Cardiac muscle cell (in vitro differentiated cells and primary cell): ENCODE measurements around the gene DPF3. TPM values are rescaled to one million over a fixed set of nuclear protein-coding genes. Genes with fewer than 3 reads are reported as not detected.

Experiments
- DNase-seq, 2 donors: peaks; one replicate each; pipeline versions ENCODE4 v3.0.0 to v3.0.0-alpha.2; 2010 to 2017; ENCODE audit warnings: low read depth in 1 of 2, low spot score in 1 of 2
- H3K27ac ChIP-seq: fragments of 200-600 bp; sonication (generic); 2 replicates; pipeline ENCODE4 v1.5.1; 2016
- H3K27me3 ChIP-seq: fragments of 200-600 bp; sonication (generic); 2 replicates; pipeline ENCODE4 v1.6.0; 2016; ENCODE audit warnings: control low read depth
- H3K36me3 ChIP-seq: fragments of 200-600 bp; sonication (generic); 2 replicates; pipeline ENCODE4 v1.5.1; 2016; ENCODE audit warnings: control low read depth
- H3K4me1 ChIP-seq: fragments of 200-600 bp; sonication (generic); 2 replicates; pipeline ENCODE4 v1.8.1; 2017; ENCODE audit warnings: low read depth, mild to moderate bottlenecking, mixed run types
- H3K4me3 ChIP-seq: fragments of 200-600 bp; sonication (generic); 2 replicates; pipeline ENCODE4 v1.5.1; 2016; ENCODE audit warnings: mild to moderate bottlenecking
- H3K9me3 ChIP-seq: fragments of 200-600 bp; sonication (generic); 2 replicates; pipeline ENCODE4 v1.5.1; 2017; ENCODE audit warnings: low read depth, mild to moderate bottlenecking, control low read depth
- CTCF ChIP-seq: IDR thresholded peaks from 2 replicates; pipeline ENCODE4 v1.5.1; 2012; ENCODE audit warnings: low read depth, mild to moderate bottlenecking, low read length
- polyA plus RNA-seq: library from polyadenylated mRNA; unstranded; fragments of >200 nt; fragmentation: Nextera tagmentation; extraction: Ambion mirVana; gene quantifications from 2 replicates; pipeline ENCODE4 v1.2.1, GENCODE V29; 2016
- total RNA-seq: library from RNA; depleted of rRNA; stranded (reverse); fragments of >200 nt; gene quantifications from 2 replicates; pipeline ENCODE4 v1.2.3, GENCODE V29; 2016

The DPF3 gene
- total and polyA plus RNA-seq, 2 experiments from 2014 or later: 25.9 to 84.8 TPM

- H3K4me3 ChIP-seq: no peak overlapping the region
- TF ChIP-seq CTCF: no peak
These were observed 241.7 kb downstream of the DPF3 start for GRCh38 chr14:72652179-72652578.

GRCh38 chr14:72651714-72652113, 242.2 kb downstream of the DPF3 start:
- Histone ChIP-seq H3K36me3 (no peaks in the 10 kb centered on the region), H3K4me1 (peaks cover 15% of the 10 kb centered on the region), H3K9me3 (no peaks in the 10 kb centered on the region), H3K4me3 (no peak overlapping the region), H3K27me3 (no peaks in the 10 kb centered on the region), H3K27ac (no peak overlapping the region)
- no peak for DNase-seq
- TF ChIP-seq CTCF: no peak

More at GRCh38 chr14:72652179-72652578, 241.7 kb downstream of the DPF3 start:
- no peak for DNase-seq
- H3K36me3 ChIP-seq: no peaks in the 10 kb centered on the region
- H3K9me3 ChIP-seq: no peaks in the 10 kb centered on the region
- H3K27me3 ChIP-seq: no peaks in the 10 kb centered on the region
- H3K27ac ChIP-seq: no peak overlapping the region
- H3K4me1 ChIP-seq: peaks cover 15% of the 10 kb centered on the region

- no peaks in the 10 kb centered on the region for H3K36me3 ChIP-seq
- TF ChIP-seq CTCF: no peak
- H3K4me3 ChIP-seq: no peak overlapping the region
- no peak overlapping the region for H3K27ac ChIP-seq
- no peaks in the 10 kb centered on the region for H3K9me3 ChIP-seq
- DNase-seq: peak; percentile 36 to 56
- peaks cover 15% of the 10 kb centered on the region for H3K4me1 ChIP-seq
- no peaks in the 10 kb centered on the region for H3K27me3 ChIP-seq
These were observed 242.8 kb downstream of the DPF3 start for GRCh38 chr14:72651081-72651480.

GRCh38 chr14:72649603-72650227, 244.2 kb downstream of the DPF3 start:
- DNase-seq: no peak
- no peak for TF ChIP-seq CTCF
- Histone ChIP-seq H3K4me3 (no peak overlapping the region), H3K9me3 (no peaks in the 10 kb centered on the region), H3K4me1 (peaks cover 15% of the 10 kb centered on the region), H3K36me3 (no peaks in the 10 kb centered on the region), H3K27ac (no peak overlapping the region), H3K27me3 (no peaks in the 10 kb centered on the region)

- no peak overlapping the region for H3K4me3 ChIP-seq
- H3K36me3 ChIP-seq: no peaks in the 10 kb centered on the region
- TF ChIP-seq CTCF: no peak
- peaks cover 15% of the 10 kb centered on the region for H3K4me1 ChIP-seq
- no peak for DNase-seq
- H3K9me3 ChIP-seq: no peaks in the 10 kb centered on the region
- H3K27me3 ChIP-seq: no peaks in the 10 kb centered on the region
- no peak overlapping the region for H3K27ac ChIP-seq
These were observed 246.1 kb downstream of the DPF3 start for GRCh38 chr14:72647782-72648181.
